ENCODE results near the gene PSEN1. TPM values are rescaled to one million over a fixed set of nuclear protein-coding genes. Genes with fewer than 3 reads are reported as not detected.
"Not testable (repeated sequence)": the region's sequence is repeated elsewhere in the genome, so short reads cannot be mapped to it uniquely, and the experiment has no call there.

Gene PSEN1
- total RNA-seq, 3 donors from 2014 or later = 93.8 to 147 (median 100.0) TPM

GRCh38 chr14:73170686-73171085, 34.4 kb downstream of the PSEN1 start:
- DNase-seq = no peak
- no peaks in the 10 kb centered on the region for H3K9me3 ChIP-seq
- ATAC-seq = no peak
- no peaks in the 10 kb centered on the region for H3K4me1 ChIP-seq (ENCODE audit: low read depth)
- H3K36me3 ChIP-seq (ENCODE audit: low read depth) = peaks cover 29% of the 10 kb centered on the region
- H3K4me3 ChIP-seq = no peak overlapping the region
- TF ChIP-seq, protein P1, sequence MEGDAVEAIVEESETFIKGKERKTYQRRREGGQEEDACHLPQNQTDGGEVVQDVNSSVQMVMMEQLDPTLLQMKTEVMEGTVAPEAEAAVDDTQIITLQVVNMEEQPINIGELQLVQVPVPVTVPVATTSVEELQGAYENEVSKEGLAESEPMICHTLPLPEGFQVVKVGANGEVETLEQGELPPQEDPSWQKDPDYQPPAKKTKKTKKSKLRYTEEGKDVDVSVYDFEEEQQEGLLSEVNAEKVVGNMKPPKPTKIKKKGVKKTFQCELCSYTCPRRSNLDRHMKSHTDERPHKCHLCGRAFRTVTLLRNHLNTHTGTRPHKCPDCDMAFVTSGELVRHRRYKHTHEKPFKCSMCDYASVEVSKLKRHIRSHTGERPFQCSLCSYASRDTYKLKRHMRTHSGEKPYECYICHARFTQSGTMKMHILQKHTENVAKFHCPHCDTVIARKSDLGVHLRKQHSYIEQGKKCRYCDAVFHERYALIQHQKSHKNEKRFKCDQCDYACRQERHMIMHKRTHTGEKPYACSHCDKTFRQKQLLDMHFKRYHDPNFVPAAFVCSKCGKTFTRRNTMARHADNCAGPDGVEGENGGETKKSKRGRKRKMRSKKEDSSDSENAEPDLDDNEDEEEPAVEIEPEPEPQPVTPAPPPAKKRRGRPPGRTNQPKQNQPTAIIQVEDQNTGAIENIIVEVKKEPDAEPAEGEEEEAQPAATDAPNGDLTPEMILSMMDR (IDR thresholded peaks at IDR 0.05) = no peak
- intact Hi-C loops (cut with DNase I, micrococcal nuclease) = loop anchor here in 1 of 2 donors (10.0 kb wide), 1 partner anchor 304 kb away; no protein-coding TSS in a partner anchor

GRCh38 chr14:73172500-73172899, 36.2 kb downstream of the PSEN1 start:
- Histone ChIP-seq H3K9me3 (no peaks in the 10 kb centered on the region), H3K36me3 (ENCODE audit: low read depth) (peaks cover 37% of the 10 kb centered on the region), H3K4me1 (ENCODE audit: low read depth) (no peaks in the 10 kb centered on the region), H3K4me3 (no peak overlapping the region)
- TF ChIP-seq, protein P1 (IDR thresholded peaks at IDR 0.05) = no peak
- DNase-seq (no peak), ATAC-seq (no peak)
- intact Hi-C loops (cut with DNase I, micrococcal nuclease) = loop anchor here in 1 of 2 donors (10.0 kb wide), 1 partner anchor 302 kb away; no protein-coding TSS in a partner anchor

DNA sequence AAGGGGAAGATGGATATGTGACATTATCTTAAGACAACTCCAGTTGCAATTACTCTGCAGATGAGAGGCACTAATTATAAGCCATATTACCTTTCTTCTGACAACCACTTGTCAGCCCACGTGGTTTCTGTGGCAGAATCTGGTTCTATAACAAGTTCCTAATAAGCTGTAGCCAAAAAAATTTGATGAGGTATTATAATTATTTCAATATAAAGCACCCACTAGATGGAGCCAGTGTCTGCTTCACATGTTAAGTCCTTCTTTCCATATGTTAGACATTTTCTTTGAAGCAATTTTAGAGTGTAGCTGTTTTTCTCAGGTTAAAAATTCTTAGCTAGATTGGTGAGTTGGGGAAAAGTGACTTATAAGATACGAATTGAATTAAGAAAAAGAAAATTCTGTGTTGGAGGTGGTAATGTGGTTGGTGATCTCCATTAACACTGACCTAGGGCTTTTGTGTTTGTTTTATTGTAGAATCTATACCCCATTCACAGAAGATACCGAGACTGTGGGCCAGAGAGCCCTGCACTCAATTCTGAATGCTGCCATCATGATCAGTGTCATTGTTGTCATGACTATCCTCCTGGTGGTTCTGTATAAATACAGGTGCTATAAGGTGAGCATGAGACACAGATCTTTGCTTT, 36.9 kb downstream of the PSEN1 start:
- DNase-seq (no peak), ATAC-seq (no peak)
- Histone ChIP-seq H3K36me3 (ENCODE audit: low read depth) (peaks cover 37% of the 10 kb centered on the region), H3K9me3 (no peaks in the 10 kb centered on the region), H3K4me1 (ENCODE audit: low read depth) (no peaks in the 10 kb centered on the region), H3K4me3 (no peak overlapping the region)
- intact Hi-C loops (cut with DNase I, micrococcal nuclease) = loop anchor here in 1 of 2 donors (10.0 kb wide), 1 partner anchor 302 kb away; no protein-coding TSS in a partner anchor
- TF ChIP-seq, protein P1 (IDR thresholded peaks at IDR 0.05) = no peak

DNA sequence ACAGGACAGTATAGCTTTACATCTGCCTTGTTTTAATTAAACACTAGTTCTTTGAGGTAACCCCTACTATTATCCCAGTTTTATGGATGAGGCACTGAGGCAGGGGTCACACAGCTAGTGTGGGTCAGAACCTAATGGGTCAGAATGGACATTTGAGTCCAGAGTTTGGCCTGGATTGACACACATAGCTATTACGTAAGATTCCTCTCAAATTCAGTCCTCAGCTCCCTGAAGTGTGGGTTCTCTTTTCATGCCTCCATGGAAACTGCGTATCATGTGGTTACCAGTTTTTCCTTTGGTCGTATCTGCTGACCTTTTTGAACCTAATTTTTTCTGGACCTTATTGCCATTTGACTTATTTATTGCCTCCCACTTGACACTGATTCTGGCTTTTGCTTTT, 40.4 kb downstream of the PSEN1 start:
- Histone ChIP-seq H3K9me3 (no peaks in the 10 kb centered on the region), H3K4me3 (no peak overlapping the region), H3K36me3 (ENCODE audit: low read depth) (peaks cover 25% of the 10 kb centered on the region), H3K4me1 (ENCODE audit: low read depth) (no peaks in the 10 kb centered on the region)
- intact Hi-C loops (cut with DNase I, micrococcal nuclease) = loop anchor here in 1 of 2 donors (10.0 kb wide), 1 partner anchor 298 kb away; no protein-coding TSS in a partner anchor
- TF ChIP-seq, protein P1 (IDR thresholded peaks at IDR 0.05) = no peak
- ATAC-seq (no peak), DNase-seq (no peak)

DNA sequence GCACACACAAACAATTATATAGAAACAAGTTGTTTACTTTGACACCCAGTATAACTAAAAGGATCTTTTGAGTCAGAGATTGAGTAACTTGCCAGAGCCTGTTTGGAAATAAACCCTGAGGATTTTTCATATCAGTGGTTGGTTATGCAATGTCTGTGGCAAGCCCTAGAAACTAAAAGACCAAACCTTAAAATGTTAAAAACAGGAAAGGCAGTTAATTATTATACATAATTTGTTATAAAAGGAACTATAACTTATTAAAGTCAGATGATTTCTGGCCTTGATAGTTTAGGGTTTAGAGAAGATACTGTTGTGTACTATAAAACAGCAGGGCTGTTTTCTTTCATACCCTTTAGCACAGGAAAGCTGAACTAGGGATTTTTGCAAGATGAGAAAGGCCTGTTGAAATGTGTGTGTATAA, 44.1 kb downstream of the PSEN1 start:
- no peak overlapping the region for H3K4me3 ChIP-seq
- H3K36me3 ChIP-seq (ENCODE audit: low read depth) = peaks cover 7% of the 10 kb centered on the region
- DNase-seq (no peak), ATAC-seq (peak; percentile 28)
- intact Hi-C loops (cut with DNase I, micrococcal nuclease) = no loop called here
- TF ChIP-seq, protein P1 (IDR thresholded peaks at IDR 0.05) = no peak
- no peaks in the 10 kb centered on the region for H3K9me3 ChIP-seq
- no peaks in the 10 kb centered on the region for H3K4me1 ChIP-seq (ENCODE audit: low read depth)

GRCh38 chr14:73180969-73181368, 44.7 kb downstream of the PSEN1 start:
- H3K4me1 ChIP-seq (ENCODE audit: low read depth); H3K4me3 ChIP-seq; H3K9me3 ChIP-seq; H3K36me3 ChIP-seq (ENCODE audit: low read depth); DNase-seq; ATAC-seq; intact Hi-C loops (cut with DNase I, micrococcal nuclease): not testable (repeated sequence)

All from mucosa of descending colon (tissue), 3 donors.